Common myeloid progenitor, CD34-positive (primary cell): Measurements from ENCODE around the gene TMEM178B.
A peak's percentile ranks its signal among the peaks of the same experiment; 100 is the strongest.
"Not testable (repeated sequence)": the region's sequence is repeated elsewhere in the genome, so short reads cannot be mapped to it uniquely, and the experiment has no call there.

Experiments
- CTCF ChIA-PET: fragments of 350-600 bp; sonication (Branson Sonifier 250); formaldehyde crosslinking; loops from one replicate; lab custom pipeline; 2021; ENCODE audit warnings: antibody characterized with exemption; lab: Charles Lee
- POLR2A ChIA-PET: fragments of 350-600 bp; sonication (Branson Sonifier 250); formaldehyde crosslinking; loops from one replicate; lab custom pipeline; 2021; ENCODE audit warnings: antibody characterized with exemption; lab: Charles Lee
- DNase-seq, 3 donors: peaks; one replicate each; pipeline versions ENCODE4 v3.0.0 to v3.0.0-alpha.2; 2013
- H3K27ac ChIP-seq, 2 experiments: 1 replicate in 1 of 2; 2 replicates in 1 of 2; pipeline ENCODE4 v1.7.0; 2013; ENCODE audit warnings: inconsistent platforms in 2 of 2, low read length in 2 of 2, mild to moderate bottlenecking in 2 of 2, low read depth in 1 of 2, moderate library complexity in 1 of 2; ENCODE audit not compliant: severe bottlenecking in 2 of 2, insufficient read depth in 1 of 2, poor library complexity in 1 of 2
- H3K27me3 ChIP-seq, 5 experiments: replicated peaks in 2 of 5; 1 replicate in 3 of 5; 2 replicates in 2 of 5; pipeline versions ENCODE4 v1.6.1 to v1.7.0; 2013; ENCODE audit warnings: low read length in 4 of 5, mild to moderate bottlenecking in 2 of 5, moderate library complexity in 2 of 5, inconsistent platforms in 1 of 5; ENCODE audit not compliant: insufficient read depth in 5 of 5, control insufficient read depth in 4 of 5
- H3K36me3 ChIP-seq, 4 experiments: 1 replicate in 2 of 4; 2 replicates in 2 of 4; pipeline versions ENCODE4 v1.6.1 to v1.7.0; 2013; ENCODE audit warnings: low read length in 3 of 4, control low read depth in 1 of 4, mild to moderate bottlenecking in 1 of 4; ENCODE audit not compliant: control insufficient read depth in 4 of 4, insufficient read depth in 4 of 4
- H3K4me1 ChIP-seq, 4 experiments: 1 replicate in 3 of 4; 2 replicates in 1 of 4; pipeline versions ENCODE4 v1.6.1 to v1.7.1; 2013; ENCODE audit warnings: low read length in 3 of 4, mild to moderate bottlenecking in 3 of 4, control low read depth in 1 of 4, inconsistent platforms in 1 of 4, moderate library complexity in 1 of 4; ENCODE audit not compliant: control insufficient read depth in 4 of 4, insufficient read depth in 4 of 4; ENCODE audit errors: control extremely low read depth in 1 of 4
- H3K4me3 ChIP-seq, 7 experiments: 1 replicate in 4 of 7; 2 replicates in 3 of 7; pipeline versions ENCODE4 v1.5.1 to v1.7.0; 2013; ENCODE audit warnings: mild to moderate bottlenecking in 7 of 7, low read length in 6 of 7, moderate library complexity in 6 of 7, inconsistent platforms in 2 of 7, low read depth in 2 of 7, control low read depth in 1 of 7; ENCODE audit not compliant: insufficient read depth in 4 of 7, control insufficient read depth in 1 of 7; ENCODE audit errors: extremely low read depth in 1 of 7
- H3K9me3 ChIP-seq, 5 experiments: 1 replicate in 4 of 5; 2 replicates in 1 of 5; pipeline versions ENCODE4 v1.6.1 to v1.7.1; 2013; ENCODE audit warnings: low read length in 4 of 5, mild to moderate bottlenecking in 2 of 5, inconsistent platforms in 1 of 5, low read depth in 1 of 5, moderate library complexity in 1 of 5; ENCODE audit not compliant: control insufficient read depth in 4 of 5, insufficient read depth in 2 of 5; ENCODE audit errors: control extremely low read depth in 1 of 5
- WGBS: methylation state at CpG from one replicate; pipeline ENCODE4 v1.1.5; 2013; ENCODE audit not compliant: insufficient coverage; 5-methylcytosine and 5-hydroxymethylcytosine counted together

The TMEM178B gene

GRCh38 chr7:141057788-141058187 lies 16.1 kb upstream of the TMEM178B start:
- Histone ChIP-seq H3K4me1 (peaks cover 0 to 11% (median 2%) of the 10 kb centered on the region in 4 experiments), H3K27ac (no peak overlapping the region), H3K4me3 (no peak overlapping the region), H3K9me3 (peaks cover 0 to 7% (median 0%) of the 10 kb centered on the region in 5 experiments), H3K36me3 (no peaks in the 10 kb centered on the region), H3K27me3 (peaks cover 0 to 6% (median 0%) of the 10 kb centered on the region in 5 experiments)
- 96% methylated on average over 3 of the region's 3 CpGs for WGBS
- DNase-seq, result no peak
- CTCF ChIA-PET, result no interaction called here
- POLR2A ChIA-PET, result no interaction called here

- H3K27ac ChIP-seq, H3K4me3 ChIP-seq, CTCF ChIA-PET, DNase-seq, H3K9me3 ChIP-seq, H3K36me3 ChIP-seq, POLR2A ChIA-PET: not testable (repeated sequence)
- 92% methylated on average over 6 of the region's 16 CpGs for WGBS
- peaks cover 0 to 19% (median 12%) of the 10 kb centered on the region in 4 experiments for H3K4me1 ChIP-seq
- peaks cover 9 to 43% (median 29%) of the 10 kb centered on the region in 5 experiments for H3K27me3 ChIP-seq
These were observed 6.0 kb upstream of the TMEM178B start for GRCh38 chr7:141067856-141068255.

- WGBS, result under 1% methylated on average over 28 of the region's 30 CpGs
- peak overlapping the region in 5 of 7 experiments; percentile 15 to 77 (median 37) for H3K4me3 ChIP-seq
- no peak overlapping the region for H3K27ac ChIP-seq
- H3K9me3 ChIP-seq, result no peaks in the 10 kb centered on the region
- POLR2A ChIA-PET, result interaction anchor here (0.6 kb wide), 1 partner anchor 171 kb away, joined by 3 read pairs; no protein-coding TSS in a partner anchor
- DNase-seq, result peak in 2 of 3 donors; percentile 28 to 38
- H3K36me3 ChIP-seq, result no peaks in the 10 kb centered on the region
- H3K4me1 ChIP-seq, result peaks cover 0 to 38% (median 30%) of the 10 kb centered on the region in 4 experiments
- CTCF ChIA-PET, result interaction anchor here (1.4 kb wide), 1 partner anchor 463 kb away, joined by 4 read pairs; no protein-coding TSS in a partner anchor
- H3K27me3 ChIP-seq, result peaks cover 22 to 78% (median 48%) of the 10 kb centered on the region in 5 experiments
These were observed 2.5 kb upstream of the TMEM178B start for GRCh38 chr7:141071260-141071854.

- H3K4me3 ChIP-seq, result peak overlapping the region in 5 of 7 experiments; percentile 44 to 77 (median 65)
- no peaks in the 10 kb centered on the region for H3K9me3 ChIP-seq
- ChIA-PET POLR2A (interaction anchor here (0.6 kb wide), 1 partner anchor 171 kb away, joined by 3 read pairs; no protein-coding TSS in a partner anchor), CTCF (interaction anchor here (0.7 to 1.4 kb wide), 2 partner anchors 50 to 462 kb away, joined by 3 to 4 read pairs; no protein-coding TSS in a partner anchor)
- H3K27ac ChIP-seq, result no peak overlapping the region
- peaks cover 27 to 84% (median 53%) of the 10 kb centered on the region in 5 experiments for H3K27me3 ChIP-seq
- peak in 2 of 3 donors; percentile 11 to 14 for DNase-seq
- H3K4me1 ChIP-seq, result peaks cover 0 to 38% (median 30%) of the 10 kb centered on the region in 4 experiments
- WGBS, result 11% methylated on average over 12 of the region's 21 CpGs
- H3K36me3 ChIP-seq, result no peaks in the 10 kb centered on the region
These were observed 1.9 kb upstream of the TMEM178B start for GRCh38 chr7:141071855-141072547.

- H3K4me1 ChIP-seq, result peaks cover 0 to 38% (median 30%) of the 10 kb centered on the region in 4 experiments
- H3K36me3 ChIP-seq, result no peaks in the 10 kb centered on the region
- WGBS, result 0% methylated on average over 53 of the region's 61 CpGs
- H3K27me3 ChIP-seq, result peaks cover 32 to 89% (median 56%) of the 10 kb centered on the region in 5 experiments
- ChIA-PET POLR2A (no interaction called here), CTCF (interaction anchor here (0.7 to 1.4 kb wide), 2 partner anchors 51 to 462 kb away, joined by 3 to 4 read pairs; no protein-coding TSS in a partner anchor)
- DNase-seq, result peak; percentile 22 to 78 (median 73)
- H3K27ac ChIP-seq, result no peak overlapping the region
- peaks cover 0 to 3% (median 0%) of the 10 kb centered on the region in 5 experiments for H3K9me3 ChIP-seq
- H3K4me3 ChIP-seq, result peak overlapping the region in 5 of 7 experiments; percentile 44 to 77 (median 65)
These were observed 1.2 kb upstream of the TMEM178B start for GRCh38 chr7:141072548-141073172.

GRCh38 chr7:141073173-141073640 lies 657 bp upstream of the TMEM178B start:
- peaks cover 0 to 3% (median 0%) of the 10 kb centered on the region in 5 experiments for H3K9me3 ChIP-seq
- ChIA-PET POLR2A (no interaction called here), CTCF (no interaction called here)
- peak; percentile 42 to 76 (median 71) for DNase-seq
- peaks cover 34 to 94% (median 56%) of the 10 kb centered on the region in 5 experiments for H3K27me3 ChIP-seq
- WGBS, result 0% methylated on average over 52 of the region's 60 CpGs
- H3K4me3 ChIP-seq, result peak overlapping the region; percentile 18 to 77 (median 61)
- no peak overlapping the region for H3K27ac ChIP-seq
- no peaks in the 10 kb centered on the region for H3K36me3 ChIP-seq
- H3K4me1 ChIP-seq, result peaks cover 0 to 38% (median 30%) of the 10 kb centered on the region in 4 experiments
